Uterus (tissue), 4 donors: ENCODE measurements around the gene ITSN1. TPM values are rescaled to one million over a fixed set of nuclear protein-coding genes. Genes with fewer than 3 reads are reported as not detected.
"Not testable (repeated sequence)": the region's sequence is repeated elsewhere in the genome, so short reads cannot be mapped to it uniquely, and the experiment has no call there.

ENCODE experiments used
- DNase-seq, 2 donors: peaks; one replicate each; pipeline ENCODE4 v3.0.0-alpha.2; 2019 to 2020
- H3K27ac ChIP-seq, 2 donors: fragments of 200-600 bp; sonication (generic); 1 replicate in 1 of 2; 2 replicates in 1 of 2; pipeline ENCODE4 v1.5.1; 2016 to 2018
- H3K27me3 ChIP-seq, 2 donors: fragments of 200-600 bp; sonication (generic); one replicate each; pipeline ENCODE4 v1.5.1; 2018 to 2019; ENCODE audit warnings: control low read depth in 1 of 2
- H3K36me3 ChIP-seq, 2 donors: fragments of 200-600 bp; sonication (generic); one replicate each; pipeline ENCODE4 v1.5.1; 2019; ENCODE audit warnings: control low read depth in 1 of 2
- H3K4me1 ChIP-seq, 2 donors: fragments of 200-600 bp; sonication (generic); one replicate each; pipeline ENCODE4 v1.5.1; 2018 to 2019; ENCODE audit warnings: control low read depth in 1 of 2
- H3K4me3 ChIP-seq, 2 donors: fragments of 200-600 bp; sonication (generic); 1 replicate in 1 of 2; 2 replicates in 1 of 2; pipeline ENCODE4 v1.5.1; 2018 to 2019; ENCODE audit warnings: mild to moderate bottlenecking in 1 of 2
- H3K9me3 ChIP-seq, 2 donors: fragments of 200-600 bp; sonication (generic); one replicate each; pipeline ENCODE4 v1.5.1; 2019; ENCODE audit warnings: control low read depth in 1 of 2
- CTCF ChIP-seq, 4 experiments: fragments of 200-600 bp in 2 of 4; fragments of 450-650 bp in 2 of 4; sonication (generic) in 2 of 4; IDR thresholded peaks; one replicate each; pipeline ENCODE4 v1.5.1; 2016 to 2019; ENCODE audit warnings: antibody characterized with exemption in 4 of 4, mild to moderate bottlenecking in 2 of 4, moderate library complexity in 1 of 4
- POLR2A ChIP-seq, 2 donors: fragments of 450-650 bp; IDR thresholded peaks; one replicate each; pipeline ENCODE4 v1.6.1; 2016; ENCODE audit warnings: antibody characterized with exemption in 2 of 2, mild to moderate bottlenecking in 1 of 2, moderate library complexity in 1 of 2
- intact Hi-C: fragments of 100-400 bp; cut with DNase I; formaldehyde crosslinking; loops from one replicate; pipeline ENCODE4 v1.15.1; 2023; ENCODE audit warnings: low total_unique reads
- total RNA-seq, 4 donors: library from RNA; depleted of rRNA in 3 of 4; stranded (reverse); fragments of >200 nt in 3 of 4; gene quantifications; one replicate each; pipeline versions ENCODE4 v1.1.0 to v1.2.4, GENCODE V29; 2014 to 2023
- donor health status: DM: yes; HTN: yes; CAD: no.

Gene ITSN1
- total RNA-seq, 4 donors from 2014 or later = 21.8 to 77.4 (median 48.1) TPM

GRCh38 chr21:33781121-33781520 is 138.8 kb downstream of the ITSN1 start:
- intact Hi-C loops = no loop called here
- no peaks in the 10 kb centered on the region for H3K4me1 ChIP-seq
- H3K27ac ChIP-seq = no peak overlapping the region
- H3K4me3 ChIP-seq = no peak overlapping the region
- TF ChIP-seq CTCF (IDR thresholded peaks at IDR 0.05) (no peak), POLR2A (IDR thresholded peaks at IDR 0.05) (no peak)
- no peaks in the 10 kb centered on the region for H3K9me3 ChIP-seq
- no peaks in the 10 kb centered on the region for H3K27me3 ChIP-seq
- no peak for DNase-seq
- H3K36me3 ChIP-seq = no peaks in the 10 kb centered on the region

GRCh38 chr21:33783187-33783979 is 141.1 kb downstream of the ITSN1 start:
- DNase-seq = no peak
- no peaks in the 10 kb centered on the region for H3K27me3 ChIP-seq
- H3K4me3 ChIP-seq = no peak overlapping the region
- TF ChIP-seq CTCF (IDR thresholded peaks at IDR 0.05) = no peak
- no peak for TF ChIP-seq POLR2A (IDR thresholded peaks at IDR 0.05)
- H3K4me1 ChIP-seq = no peaks in the 10 kb centered on the region
- no peaks in the 10 kb centered on the region for H3K9me3 ChIP-seq
- no peaks in the 10 kb centered on the region for H3K36me3 ChIP-seq
- H3K27ac ChIP-seq = no peak overlapping the region
- intact Hi-C loops = no loop called here

GRCh38 chr21:33787431-33787830 is 145.1 kb downstream of the ITSN1 start:
- Histone ChIP-seq H3K4me3 (no peak overlapping the region), H3K36me3 (no peaks in the 10 kb centered on the region), H3K27me3 (no peaks in the 10 kb centered on the region), H3K27ac (no peak overlapping the region), H3K4me1 (no peaks in the 10 kb centered on the region), H3K9me3 (no peaks in the 10 kb centered on the region)
- DNase-seq = no peak
- no peak for TF ChIP-seq CTCF (IDR thresholded peaks at IDR 0.05)
- TF ChIP-seq POLR2A (IDR thresholded peaks at IDR 0.05) = no peak
- intact Hi-C loops = no loop called here

GRCh38 chr21:33788438-33788837 is 146.1 kb downstream of the ITSN1 start:
- H3K27ac ChIP-seq, H3K9me3 ChIP-seq, H3K27me3 ChIP-seq, DNase-seq, H3K4me3 ChIP-seq, H3K36me3 ChIP-seq, intact Hi-C loops, H3K4me1 ChIP-seq: not testable (repeated sequence)

- intact Hi-C loops = no loop called here
Observed at GRCh38 chr21:33789697-33790096, 147.4 kb downstream of the ITSN1 start.

GRCh38 chr21:33791073-33791472 is 148.8 kb downstream of the ITSN1 start:
- TF ChIP-seq CTCF (IDR thresholded peaks at IDR 0.05) (no peak), POLR2A (IDR thresholded peaks at IDR 0.05) (no peak)
- Histone ChIP-seq H3K4me1 (no peaks in the 10 kb centered on the region), H3K27me3 (no peaks in the 10 kb centered on the region), H3K36me3 (no peaks in the 10 kb centered on the region), H3K27ac (no peak overlapping the region), H3K9me3 (no peaks in the 10 kb centered on the region), H3K4me3 (no peak overlapping the region)
- intact Hi-C loops = no loop called here
- no peak for DNase-seq

More at GRCh38 chr21:33789697-33790096, 147.4 kb downstream of the ITSN1 start:
- Histone ChIP-seq H3K4me1 (no peaks in the 10 kb centered on the region), H3K4me3 (no peak overlapping the region), H3K9me3 (no peaks in the 10 kb centered on the region), H3K27me3 (no peaks in the 10 kb centered on the region), H3K27ac (no peak overlapping the region), H3K36me3 (no peaks in the 10 kb centered on the region)
- no peak for TF ChIP-seq POLR2A (IDR thresholded peaks at IDR 0.05)
- DNase-seq = no peak
